ENCODE measurements around the gene PRKCH.
"Not testable (repeated sequence)": the region's sequence is repeated elsewhere in the genome, so short reads cannot be mapped to it uniquely, and the experiment has no call there.

The PRKCH gene

GRCh38 chr14:61518403-61518802 is 197.0 kb downstream of the PRKCH start:
- no peak for DNase-seq

DNA sequence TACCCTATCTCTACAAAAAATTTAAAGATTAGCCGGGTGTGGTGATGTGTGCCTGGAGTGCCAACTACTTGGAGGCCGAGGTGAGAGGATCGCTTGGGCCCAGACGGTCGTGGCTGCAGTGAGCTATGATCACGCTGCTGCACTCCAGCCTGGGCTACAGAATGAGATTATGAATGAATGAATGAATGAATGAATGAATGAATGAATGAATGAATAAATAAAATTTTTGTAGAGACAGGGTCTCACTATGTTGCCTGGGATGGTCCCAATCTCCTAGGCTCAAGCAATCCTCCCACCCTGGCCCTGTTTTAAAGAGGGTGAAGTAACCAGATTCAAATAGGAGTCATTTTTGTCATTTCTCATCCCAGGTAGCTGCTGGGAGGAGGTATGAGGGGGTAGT is 197.7 kb downstream of the PRKCH start:
- DNase-seq = no peak

DNA sequence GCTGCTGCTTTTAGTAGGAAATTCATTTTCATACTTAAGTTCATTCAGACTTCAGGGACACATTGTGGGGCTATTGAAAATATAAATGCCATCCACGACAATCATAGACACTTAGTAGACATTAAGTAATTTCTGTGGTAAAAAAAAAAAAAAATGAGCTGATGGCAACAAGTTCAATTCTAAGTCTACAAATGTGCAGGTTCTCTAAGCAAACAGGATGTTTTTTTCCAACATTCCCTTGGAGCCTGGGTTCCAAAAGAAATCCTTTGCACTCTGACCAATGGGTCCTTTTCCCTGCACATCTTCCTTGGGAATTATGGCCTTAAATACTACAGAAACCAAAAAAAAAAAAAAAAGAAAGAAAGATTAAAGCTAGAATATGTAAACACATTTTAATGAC is 198.4 kb downstream of the PRKCH start:
- DNase-seq = no peak

GRCh38 chr14:61520576-61520975 is 199.2 kb downstream of the PRKCH start:
- no peak for DNase-seq

GRCh38 chr14:61521773-61522172 is 200.4 kb downstream of the PRKCH start:
- no peak for DNase-seq

DNA sequence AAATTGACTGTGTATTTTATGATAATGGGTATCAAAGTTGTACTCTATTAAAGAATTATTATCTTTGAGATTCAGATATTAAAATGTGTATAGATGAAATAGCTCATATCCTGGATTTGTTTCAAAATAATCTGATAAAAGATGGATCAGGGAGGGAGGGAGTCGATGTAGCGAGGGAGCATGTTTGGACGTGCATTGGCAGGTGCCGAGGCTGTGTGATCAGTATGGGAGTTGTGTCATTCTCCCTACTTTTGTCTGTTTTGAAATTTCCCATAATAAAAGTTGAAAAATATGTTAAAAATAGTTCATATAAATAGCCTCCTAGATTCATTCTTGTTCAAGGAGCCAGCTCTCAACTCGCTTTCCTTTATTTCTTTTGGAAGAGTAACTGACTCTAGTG is 202.4 kb downstream of the PRKCH start:
- no peak for DNase-seq

GRCh38 chr14:61524211-61524806 is 202.9 kb downstream of the PRKCH start:
- no peak for DNase-seq

GRCh38 chr14:61524936-61525292 is 203.5 kb downstream of the PRKCH start:
- no peak for DNase-seq

- no peak for DNase-seq
Measured at GRCh38 chr14:61525293-61526011, 204.1 kb downstream of the PRKCH start.

DNA sequence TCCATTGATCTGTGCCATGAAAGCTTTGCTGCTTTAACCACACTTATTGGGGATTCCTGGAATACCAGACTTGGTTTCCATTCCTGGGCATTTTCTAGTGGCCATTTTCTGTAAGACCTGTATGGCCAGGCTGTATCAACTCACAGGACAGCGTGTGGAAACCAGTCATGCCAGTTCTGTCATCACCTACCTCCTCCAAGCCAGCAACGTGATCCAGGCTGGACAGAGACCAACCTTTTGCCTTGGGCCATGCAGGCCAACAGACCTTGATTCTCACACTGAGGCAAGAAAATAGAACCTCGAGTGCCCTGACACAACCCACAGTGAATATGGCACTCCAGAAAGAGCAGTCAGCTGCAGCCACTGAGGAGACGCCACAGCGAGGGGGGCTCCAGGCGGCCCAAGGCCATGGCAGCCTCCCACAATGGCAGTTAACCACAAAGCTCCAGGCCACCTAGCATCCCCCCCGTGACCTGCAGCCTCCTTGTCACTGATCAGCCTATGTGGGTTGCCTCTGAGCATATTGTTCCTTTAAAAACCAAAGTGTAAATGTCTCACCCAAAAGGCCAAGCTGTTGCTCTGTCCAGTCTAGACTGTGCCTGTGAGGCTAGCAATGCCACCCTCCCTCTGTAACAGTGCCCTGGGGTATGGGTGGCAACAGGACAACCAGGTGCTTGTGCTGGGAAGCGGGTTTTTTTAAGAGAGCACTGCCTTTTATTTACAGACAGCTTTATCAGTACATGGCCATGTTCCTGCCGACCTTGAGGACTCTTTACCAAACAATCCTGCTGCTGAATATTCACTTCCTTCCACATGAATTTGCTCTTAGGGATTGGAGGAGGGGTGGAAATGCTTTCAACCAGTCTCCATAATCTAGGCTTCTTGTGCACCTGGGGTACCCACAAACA is 205.3 kb downstream of the PRKCH start:
- no peak for DNase-seq

DNA sequence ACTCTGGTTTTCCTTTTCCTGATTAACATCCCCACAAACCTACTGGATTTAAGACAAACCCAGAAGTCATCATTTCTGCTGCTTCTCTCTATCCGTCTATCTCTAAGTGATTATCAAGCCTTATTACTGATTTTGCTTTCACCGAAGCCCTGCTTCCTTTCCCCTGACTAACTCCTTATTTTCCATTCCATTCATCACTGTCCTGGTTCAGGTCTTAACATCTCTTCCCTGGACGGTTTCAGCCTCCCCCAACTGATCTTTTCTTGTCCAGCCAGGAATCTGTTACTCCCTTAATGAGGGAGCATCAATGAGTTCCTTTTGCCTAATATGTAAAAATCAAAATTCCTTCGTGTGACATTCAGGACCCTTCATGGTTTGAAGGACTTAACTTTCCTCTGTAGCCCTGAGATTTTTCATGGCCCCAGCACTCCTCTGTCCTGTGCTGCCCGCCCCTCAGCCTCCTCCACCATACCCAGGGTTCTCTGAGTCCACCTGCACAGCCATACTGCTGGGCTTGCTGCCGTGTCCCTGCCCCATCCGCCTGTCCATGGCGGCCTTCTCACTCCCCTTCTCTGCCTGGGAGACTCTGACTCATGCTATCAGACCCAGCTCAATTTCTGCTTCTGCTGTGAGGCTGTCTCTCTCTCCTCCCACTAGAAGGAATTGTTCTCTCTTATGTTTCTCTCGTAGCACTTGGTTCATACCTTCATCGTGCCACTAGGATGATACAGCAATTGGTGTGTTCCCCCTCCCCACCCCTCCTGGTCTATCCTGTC is 206.1 kb downstream of the PRKCH start:
- DNase-seq = no peak

DNA sequence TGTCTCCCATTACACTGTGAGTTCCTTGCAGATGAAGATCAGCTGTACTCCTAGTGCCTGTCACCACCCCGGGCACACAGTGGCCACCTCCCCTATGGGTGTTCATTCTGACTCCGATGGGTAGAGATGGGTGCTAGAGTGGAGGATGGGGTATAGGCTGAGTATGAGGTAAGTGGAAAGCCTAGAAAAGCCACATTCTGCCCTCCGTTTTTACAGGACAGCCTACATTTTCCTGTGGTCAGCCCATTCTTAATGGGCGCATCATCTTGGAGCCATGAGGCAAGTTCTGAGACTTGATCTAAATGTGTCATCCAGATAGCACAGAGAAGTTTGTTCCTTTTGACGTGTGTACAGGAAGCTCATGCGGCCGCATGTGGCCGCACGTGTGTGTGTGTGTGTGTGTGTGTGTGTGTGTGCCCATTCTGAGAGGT is 207.2 kb downstream of the PRKCH start:
- DNase-seq = no peak

- not testable (repeated sequence) for DNase-seq
Measured at GRCh38 chr14:61529360-61529759, 208.0 kb downstream of the PRKCH start.

- DNase-seq = no peak
Measured at GRCh38 chr14:61530296-61530695, 208.9 kb downstream of the PRKCH start.

GRCh38 chr14:61530896-61531295 is 209.5 kb downstream of the PRKCH start:
- no peak for DNase-seq

- DNase-seq = no peak
Measured at GRCh38 chr14:61531465-61532122, 210.2 kb downstream of the PRKCH start.

DNA sequence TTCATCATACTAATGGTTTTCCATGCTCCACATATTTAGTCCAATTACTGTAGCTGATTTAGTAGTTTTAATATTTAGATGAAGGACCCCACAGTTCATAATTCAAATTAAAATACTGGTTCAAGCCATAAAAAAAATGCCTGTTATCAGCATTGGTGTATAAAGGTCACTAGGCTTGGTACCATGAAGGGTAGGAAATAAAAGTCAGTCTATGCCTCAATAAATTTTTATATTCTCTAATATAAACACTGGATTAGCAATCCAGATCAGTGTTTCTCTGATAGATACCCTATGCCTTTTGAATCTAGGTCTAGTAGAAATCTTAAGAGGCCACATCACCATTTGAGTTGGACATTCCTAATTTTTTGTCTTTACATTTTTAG is 210.7 kb downstream of the PRKCH start:
- DNase-seq = no peak

- no peak for DNase-seq
Measured at GRCh38 chr14:61532763-61533162, 211.4 kb downstream of the PRKCH start.

GRCh38 chr14:61533513-61534255 is 212.3 kb downstream of the PRKCH start:
- DNase-seq = no peak

- no peak for DNase-seq
Measured at GRCh38 chr14:61535032-61535431, 213.7 kb downstream of the PRKCH start.

- DNase-seq = no peak
Measured at GRCh38 chr14:61535458-61535857, 214.1 kb downstream of the PRKCH start.
